ENCODE results near the gene NTMT1. TPM values are rescaled to one million over a fixed set of nuclear protein-coding genes. Genes with fewer than 3 reads are reported as not detected.

NTMT1 gene
- total and polyA plus RNA-seq, 12 donors, result 27.2 to 190 (median 73.6) TPM

DNA sequence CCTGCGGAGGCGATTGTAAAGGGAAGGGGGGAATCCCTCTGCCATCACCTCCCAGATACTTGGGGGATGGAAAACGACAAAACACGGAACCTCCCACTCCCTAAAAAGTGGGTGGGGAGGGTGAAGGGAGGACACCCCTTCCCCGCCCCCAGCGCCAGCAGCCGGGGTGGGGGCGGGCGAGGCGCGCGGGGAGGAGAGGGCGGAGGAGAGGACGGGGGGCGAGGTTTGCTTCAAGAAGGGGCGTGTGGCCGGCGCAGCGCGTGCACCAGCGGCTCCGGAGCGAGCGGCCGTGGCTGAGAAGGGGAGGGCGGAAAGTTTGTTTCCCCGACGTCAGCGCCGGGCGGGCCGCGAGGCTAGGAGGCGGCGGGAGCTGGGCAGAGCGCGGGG, 39.4 kb downstream of the NTMT1 start, which contains the start of gene PRRX2:
TSS of gene PRRX2 (plus strand) at position 259 of the 387 bp plus-strand sequence. CDS start 221 bp downstream, outside the sequence.
- peak within 1 kb of the TSS in 1 of 5 donors; percentile 5 for H3K27ac ChIP-seq
- H3K4me1 ChIP-seq (replicated peaks in 1 of 2), result peaks cover 0 to 5% of the 10 kb centered on the region in 2 donors
- DNase-seq, result peak in 1 of 7 donors; percentile 15
- H3K4me3 ChIP-seq, result peak within 1 kb of the TSS in 2 of 4 donors; percentile 19 to 56
- intact Hi-C loops (cut with DNase I), result no loop called here
- 0 to 2% (median 2%) methylated on average over 4 to 34 of the region's 37 CpGs; no CpG with 5 or more reads in 1 of the 4 donors for WGBS, 4 donors
- TF ChIP-seq CTCF (IDR thresholded peaks at IDR 0.05) (no peak), POLR2A (IDR thresholded peaks at IDR 0.05) (no peak)
- no peaks in the 10 kb centered on the region for H3K36me3 ChIP-seq (replicated peaks in 1 of 2)
- H3K27me3 ChIP-seq, result peaks cover 5% of the 10 kb centered on the region
- H3K9me3 ChIP-seq (replicated peaks in 1 of 3), result no peaks in the 10 kb centered on the region

- H3K36me3 ChIP-seq (replicated peaks in 1 of 2), result no peaks in the 10 kb centered on the region
- H3K9me3 ChIP-seq (replicated peaks in 1 of 3), result no peaks in the 10 kb centered on the region
- no peak for TF ChIP-seq POLR2A (IDR thresholded peaks at IDR 0.05)
- no peak for TF ChIP-seq CTCF (IDR thresholded peaks at IDR 0.05)
- H3K27me3 ChIP-seq, result peaks cover 5% of the 10 kb centered on the region
- intact Hi-C loops (cut with DNase I), result no loop called here
- no peak for DNase-seq
- WGBS, 4 donors, result 3 to 8% (median 5%) methylated on average over 19 to 88 of the region's 88 CpGs
- H3K4me3 ChIP-seq, result peak overlapping the region in 1 of 4 donors; percentile 56
- no peak overlapping the region for H3K27ac ChIP-seq
- H3K4me1 ChIP-seq (replicated peaks in 1 of 2), result peaks cover 0 to 5% of the 10 kb centered on the region in 2 donors
Observed at GRCh38 chr9:129665814-129666520, 40.0 kb downstream of the NTMT1 start.

DNA sequence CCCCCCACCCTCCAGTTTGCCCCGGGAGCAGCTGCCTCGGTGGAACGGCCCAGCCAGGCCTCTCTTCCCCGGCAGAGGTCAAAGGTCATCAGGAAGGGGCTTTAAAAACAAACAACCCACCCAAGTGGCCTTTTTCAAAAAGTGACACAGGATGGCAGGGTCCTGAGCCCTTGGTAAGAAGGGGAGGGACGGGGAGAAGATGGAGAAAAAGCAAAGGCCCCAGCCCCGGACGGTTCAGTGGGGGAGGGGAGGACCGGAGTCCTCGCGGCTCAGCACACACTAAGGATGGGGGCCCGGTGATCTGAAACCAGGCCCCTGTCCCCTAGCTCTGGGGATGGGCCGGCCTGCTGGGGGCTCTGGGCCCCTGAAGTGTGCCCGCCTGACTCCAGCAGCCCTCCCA, 40.6 kb downstream of the NTMT1 start:
- Histone ChIP-seq H3K4me3 (peak overlapping the region in 1 of 4 donors; percentile 56), H3K9me3 (replicated peaks in 1 of 3) (no peaks in the 10 kb centered on the region), H3K27me3 (peaks cover 5% of the 10 kb centered on the region), H3K36me3 (replicated peaks in 1 of 2) (no peaks in the 10 kb centered on the region), H3K4me1 (replicated peaks in 1 of 2) (peaks cover 0 to 5% of the 10 kb centered on the region in 2 donors), H3K27ac (no peak overlapping the region)
- 32 to 57% (median 45%) methylated on average over 7 to 13 of the region's 13 CpGs for WGBS, 4 donors
- intact Hi-C loops (cut with DNase I), result no loop called here
- TF ChIP-seq POLR2A (IDR thresholded peaks at IDR 0.05) (no peak), CTCF (IDR thresholded peaks at IDR 0.05) (no peak)
- DNase-seq, result no peak

DNA sequence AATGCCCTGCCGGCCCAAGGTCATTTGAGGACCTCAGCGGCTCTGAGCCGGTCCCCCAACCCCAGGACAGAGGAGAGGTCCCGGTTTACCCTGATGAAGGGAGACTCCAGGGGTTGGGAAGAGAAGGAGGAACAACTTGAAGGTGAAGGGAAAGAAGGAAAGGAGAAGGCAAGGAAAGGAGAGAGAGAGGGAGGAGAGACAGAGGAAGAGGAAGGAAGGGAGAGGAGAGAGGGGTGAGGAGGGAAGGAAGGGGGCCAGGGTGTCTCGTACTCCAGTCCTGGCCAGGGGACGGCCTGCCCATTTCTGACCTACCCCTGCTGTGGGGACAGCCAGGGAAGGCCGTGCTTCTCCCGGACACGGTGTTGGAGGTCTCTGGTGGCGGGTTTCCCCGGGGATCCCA, 41.4 kb downstream of the NTMT1 start:
- no peaks in the 10 kb centered on the region for H3K9me3 ChIP-seq (replicated peaks in 1 of 3)
- H3K27ac ChIP-seq, result no peak overlapping the region
- intact Hi-C loops (cut with DNase I), result no loop called here
- TF ChIP-seq POLR2A (IDR thresholded peaks at IDR 0.05) (no peak), CTCF (IDR thresholded peaks at IDR 0.05) (no peak)
- H3K4me3 ChIP-seq, result no peak overlapping the region
- peaks cover 5% of the 10 kb centered on the region for H3K27me3 ChIP-seq
- DNase-seq, result no peak
- peaks cover 0 to 5% of the 10 kb centered on the region in 2 donors for H3K4me1 ChIP-seq (replicated peaks in 1 of 2)
- WGBS, 4 donors, result 80 to 89% (median 87%) methylated on average over 9 to 11 of the region's 11 CpGs
- H3K36me3 ChIP-seq (replicated peaks in 1 of 2), result no peaks in the 10 kb centered on the region

All from adrenal gland (tissue), 12 donors.